CD4-positive, alpha-beta T cell treated with Interleukin-6 for 4 hours (primary cell): ENCODE data around the gene SHC2.
"Not testable (repeated sequence)": the region's sequence is repeated elsewhere in the genome, so short reads cannot be mapped to it uniquely, and the experiment has no call there.

Experiments
- DNase-seq: peaks from one replicate; pipeline ENCODE4 v3.0.0-alpha.2; 2020; ENCODE audit warnings: mixed read lengths

The SHC2 gene

DNA sequence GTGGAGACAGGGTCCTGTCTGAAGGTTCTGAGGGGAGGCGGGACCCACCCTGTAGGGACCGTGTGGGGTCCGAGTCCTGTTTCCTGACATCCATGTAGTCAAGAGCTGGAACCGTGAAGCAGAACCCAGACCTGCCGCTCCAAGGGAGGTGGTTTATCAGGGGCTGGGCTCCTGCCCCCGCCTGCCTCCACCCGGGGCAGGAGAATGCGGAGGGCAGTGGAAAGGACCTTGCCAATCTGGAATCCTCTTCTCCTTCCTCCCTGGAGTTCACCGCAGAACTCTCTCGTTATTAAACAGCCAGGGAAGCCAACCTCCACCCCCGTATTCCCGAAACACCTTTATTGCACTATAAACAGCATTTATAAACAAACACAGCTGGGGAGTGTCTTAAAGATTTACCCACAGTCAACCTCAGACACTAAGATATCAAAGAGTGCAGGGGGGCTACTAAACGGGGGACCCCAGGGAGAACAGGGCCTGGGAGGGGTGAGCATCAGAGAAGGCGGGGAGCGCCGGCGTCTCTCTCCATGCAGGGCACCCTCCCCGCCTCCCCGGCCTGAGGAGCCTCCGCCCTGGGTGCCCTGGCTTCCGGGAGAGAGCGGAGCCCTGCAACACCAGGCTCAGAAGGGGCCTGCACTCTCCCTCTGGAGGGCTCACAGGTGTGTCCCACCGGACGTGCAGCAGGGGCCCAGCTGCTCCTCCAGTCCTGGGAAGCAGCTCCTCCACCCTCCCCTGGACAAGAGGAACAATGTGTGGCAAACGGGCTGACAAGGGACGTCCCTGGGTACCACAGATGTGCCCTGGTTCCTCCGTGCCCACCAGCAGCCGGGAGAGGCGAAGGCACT lies 55.5 kb downstream of the SHC2 start:
- DNase-seq: no peak

DNA sequence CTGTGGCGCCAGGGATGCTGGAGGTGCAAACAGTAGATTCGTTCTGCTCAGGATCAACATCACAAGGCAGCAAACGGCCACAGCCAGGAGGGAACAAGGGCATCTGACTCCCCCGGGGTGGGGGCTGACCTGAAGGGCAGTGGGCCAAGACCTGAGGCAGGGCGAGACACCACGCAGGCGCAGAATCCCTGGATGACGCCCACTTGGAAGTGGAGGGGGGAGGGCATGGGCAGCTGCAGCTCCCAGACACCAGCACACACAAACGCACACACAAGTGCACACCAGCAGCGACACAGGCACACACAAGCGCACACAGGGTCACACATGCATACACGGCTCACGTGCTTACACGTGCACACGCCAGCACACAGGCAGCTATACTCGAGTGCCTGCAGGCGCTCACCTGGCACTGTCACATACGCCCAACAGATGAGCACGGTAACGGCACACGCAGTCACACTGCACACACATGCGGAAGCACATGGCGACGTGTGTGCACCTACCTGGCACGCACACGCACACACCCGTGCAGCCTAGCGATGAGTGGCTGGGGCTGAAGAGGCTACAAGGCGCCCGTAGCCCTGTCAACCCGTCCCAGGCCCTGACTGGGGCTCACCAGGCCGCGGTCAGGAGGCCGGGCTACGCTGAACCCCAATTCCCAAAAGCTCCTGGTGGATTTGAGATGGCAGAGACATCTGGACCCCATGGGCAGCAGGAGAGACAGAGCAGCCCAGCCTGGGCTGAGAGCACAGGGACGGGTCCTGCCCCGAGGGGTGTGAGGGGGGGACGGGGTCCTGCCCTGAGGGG lies 57.4 kb downstream of the SHC2 start:
- DNase-seq: no peak

DNA sequence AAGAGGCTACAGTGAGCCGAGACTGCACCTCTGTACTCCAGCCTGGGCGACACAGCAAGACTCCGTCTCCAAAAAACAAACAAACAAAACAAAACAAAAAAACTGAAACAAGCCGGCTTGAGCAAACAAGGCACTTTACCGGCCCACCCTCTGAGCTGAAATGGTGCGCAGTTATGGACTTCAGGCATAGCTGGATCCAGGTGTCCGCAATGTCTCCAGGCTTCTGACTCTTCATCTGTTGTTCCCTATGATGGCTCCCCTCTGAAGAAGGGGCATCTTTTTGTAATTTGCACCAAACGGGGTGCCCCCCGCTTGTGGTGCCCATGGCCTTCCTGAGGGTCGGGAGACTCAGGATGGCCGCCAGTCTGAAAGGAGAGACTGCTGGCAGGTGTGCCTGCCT lies 58.0 kb downstream of the SHC2 start:
- DNase-seq: no peak

DNA sequence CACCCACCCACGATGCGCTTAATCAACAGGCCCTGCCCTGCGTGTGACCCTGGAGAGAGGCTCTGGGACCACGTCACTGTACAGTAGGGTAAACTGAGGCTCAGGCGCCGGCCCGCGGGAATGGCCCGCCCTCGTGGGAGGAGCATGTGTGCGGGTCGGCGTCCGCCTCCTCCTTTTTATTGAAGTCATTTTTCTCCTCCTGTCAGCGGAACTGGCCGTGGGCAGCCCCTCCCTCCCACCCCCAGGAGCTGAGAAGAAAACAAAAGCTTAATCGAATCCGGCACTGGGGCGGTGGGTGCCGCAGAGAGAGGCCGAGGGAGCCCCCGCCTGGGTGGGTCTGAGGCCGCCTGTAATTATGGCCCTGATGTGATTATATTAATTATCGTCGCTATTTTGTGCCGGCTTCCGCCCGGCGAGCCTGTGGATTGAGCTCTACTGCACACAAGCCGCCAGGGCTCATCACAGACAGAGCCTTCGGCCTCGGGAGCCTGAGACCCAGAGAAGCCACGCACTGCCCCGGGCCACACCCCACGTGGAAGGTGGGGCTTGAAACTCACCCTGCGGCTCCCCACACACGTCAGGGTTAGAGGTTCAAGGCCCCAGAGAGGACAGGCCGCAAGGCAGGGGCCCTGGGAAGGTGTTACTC lies 58.8 kb downstream of the SHC2 start:
- no peak for DNase-seq

DNA sequence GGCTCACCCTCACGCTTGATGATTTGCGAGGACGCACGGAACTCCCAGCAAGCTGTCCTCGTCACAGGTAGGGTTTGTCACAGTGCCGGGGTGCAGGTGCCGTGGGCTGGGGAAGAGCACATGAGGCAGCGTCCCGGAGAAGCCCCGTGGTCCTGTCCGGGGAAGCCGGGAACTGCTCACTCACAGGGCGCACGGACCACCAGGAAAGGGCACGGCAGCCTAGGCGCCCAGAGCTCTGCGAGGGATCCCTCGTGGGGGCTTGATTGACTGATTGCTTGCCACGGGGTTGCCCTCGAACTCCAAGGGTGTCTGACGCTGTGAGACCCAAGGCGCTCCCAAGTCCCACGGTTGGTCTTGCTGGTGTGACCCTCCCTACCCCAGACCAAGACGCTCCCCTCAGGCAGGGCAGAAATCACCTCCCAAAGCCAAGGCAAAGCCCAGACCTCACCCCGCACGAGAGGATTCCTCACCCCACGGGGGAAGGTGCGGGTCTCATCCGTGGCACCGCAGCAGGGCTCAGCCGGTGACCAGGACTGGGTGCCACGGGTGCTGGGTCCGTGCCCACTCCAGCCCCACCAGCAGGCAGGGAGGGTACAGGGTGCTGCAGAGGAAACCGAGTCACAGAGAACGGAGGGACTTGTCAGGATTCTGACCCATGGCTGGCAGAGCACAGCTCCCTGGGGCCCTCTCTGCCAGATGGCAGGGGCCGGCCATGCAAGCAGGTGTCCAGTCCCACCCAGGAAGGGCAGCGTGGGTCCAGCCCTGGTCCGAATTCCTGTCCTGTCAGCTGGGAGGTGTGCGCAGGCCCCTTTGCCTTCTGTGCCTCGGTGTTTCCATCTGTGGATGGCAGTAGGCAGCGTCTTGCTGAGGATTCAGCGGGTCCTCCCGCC lies 59.6 kb downstream of the SHC2 start:
- DNase-seq: no peak

DNA sequence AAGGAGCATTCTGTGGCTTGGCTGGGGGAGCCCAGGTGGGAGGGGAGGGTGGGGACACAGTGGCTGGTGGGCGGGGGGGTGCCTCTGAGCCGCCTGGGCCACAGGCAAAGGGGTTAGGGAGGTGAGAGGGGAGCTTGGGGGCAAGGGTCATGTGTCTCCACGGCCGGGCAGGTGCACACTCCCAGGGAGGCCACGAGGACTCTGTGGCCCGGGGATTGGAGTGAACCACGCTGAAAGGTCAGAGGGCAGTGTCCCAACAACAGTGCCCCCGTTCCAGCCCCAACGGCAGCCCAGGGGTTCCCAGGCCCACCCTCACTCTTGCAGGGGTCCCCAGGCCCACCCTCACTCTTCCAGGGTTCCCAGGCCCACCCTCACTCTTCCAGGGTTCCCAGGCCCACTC lies 61.5 kb downstream of the SHC2 start:
- DNase-seq: no peak

DNA sequence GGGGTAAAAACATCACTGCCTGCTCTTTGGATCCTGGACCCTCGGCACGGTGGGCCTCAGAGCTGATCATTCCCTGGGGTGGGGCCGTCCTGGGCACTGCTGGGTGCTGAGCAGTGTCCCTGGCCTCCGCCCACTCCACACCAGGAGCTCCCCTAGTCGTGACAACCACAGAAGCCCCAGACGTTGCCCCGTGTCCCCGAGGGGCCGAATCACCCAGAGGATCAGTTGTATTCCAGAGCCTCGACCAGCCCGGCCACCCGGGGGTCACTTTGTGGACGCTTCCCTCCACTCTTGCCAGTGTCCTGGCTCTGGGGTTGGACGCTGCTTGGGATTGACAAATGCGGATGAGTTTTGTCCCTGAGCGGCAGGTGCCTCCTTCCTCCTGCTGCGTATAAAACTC lies 62.1 kb downstream of the SHC2 start:
- DNase-seq: no peak

DNA sequence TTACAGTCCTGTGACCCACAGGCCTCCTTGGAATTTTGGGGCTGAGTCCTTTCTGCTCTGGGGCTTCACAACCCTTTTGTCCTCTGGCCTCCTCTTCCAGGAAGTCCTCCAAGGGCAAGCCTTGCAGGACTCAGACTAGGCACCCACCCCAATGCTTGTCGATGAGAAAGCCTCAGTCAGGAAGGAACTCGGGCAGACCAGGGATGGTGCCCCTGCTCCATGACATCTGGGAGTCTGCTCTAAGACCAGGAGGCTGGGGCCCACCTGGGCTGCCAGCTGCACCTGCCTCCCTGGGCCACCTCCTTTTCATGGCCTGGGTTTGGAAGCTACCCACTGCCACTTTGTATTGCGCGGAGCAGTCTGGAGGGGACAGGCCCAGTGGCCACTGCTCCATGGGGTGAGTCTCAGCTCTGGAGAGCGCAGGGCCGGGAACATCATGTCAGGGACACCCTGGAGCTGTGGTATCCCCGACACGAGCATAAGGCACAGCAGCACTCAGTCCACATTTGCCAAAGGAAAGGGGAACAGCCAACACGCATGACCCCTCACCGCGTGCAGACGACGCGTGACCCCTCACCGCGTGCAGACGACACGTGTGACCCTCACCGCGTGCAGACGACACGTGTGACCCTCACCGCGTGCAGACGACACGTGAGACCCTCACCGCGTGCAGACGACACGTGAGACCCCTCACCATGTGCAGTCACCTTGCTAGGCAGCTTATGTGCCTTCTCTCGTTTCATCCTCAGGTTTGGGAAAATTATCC lies 62.7 kb downstream of the SHC2 start:
- no peak for DNase-seq

DNA sequence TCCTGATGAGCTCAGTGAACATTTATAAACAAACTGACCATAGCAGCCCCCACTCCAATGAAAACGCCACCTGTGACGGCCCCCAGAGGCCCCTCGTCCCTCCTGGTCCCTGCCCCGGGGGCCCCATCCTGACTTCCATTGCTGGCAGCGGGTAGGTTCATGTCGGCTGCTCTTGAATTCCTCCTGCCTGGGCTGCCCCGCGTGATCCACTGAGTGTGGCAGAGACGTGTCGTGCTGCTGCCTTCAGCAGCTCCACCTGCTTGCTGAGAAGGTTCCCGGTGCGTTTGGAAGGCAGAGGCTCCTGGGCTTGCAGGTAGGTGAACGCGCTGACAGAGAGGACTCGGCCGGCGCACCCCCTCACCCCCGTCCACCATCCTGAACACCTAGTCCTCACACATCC lies 63.5 kb downstream of the SHC2 start:
- DNase-seq: no peak

DNA sequence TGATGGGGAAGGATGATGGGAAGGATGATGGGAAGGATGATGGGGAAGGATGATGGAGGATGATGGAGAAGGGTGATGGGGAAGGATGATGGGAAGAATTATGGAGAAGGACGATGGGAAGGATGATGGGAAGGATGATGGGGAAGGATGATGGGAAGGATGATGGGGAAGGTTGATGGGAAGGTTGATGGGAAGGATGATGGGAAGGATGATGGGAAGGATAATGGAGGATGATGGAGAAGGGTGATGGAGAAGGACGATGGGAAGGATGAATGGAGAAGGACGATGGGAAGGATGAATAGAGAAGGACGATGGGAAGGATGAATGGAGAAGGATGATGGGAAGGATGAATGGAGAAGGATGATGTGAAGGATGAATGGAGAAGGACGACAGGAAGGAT lies 65.4 kb downstream of the SHC2 start:
- no peak for DNase-seq

DNA sequence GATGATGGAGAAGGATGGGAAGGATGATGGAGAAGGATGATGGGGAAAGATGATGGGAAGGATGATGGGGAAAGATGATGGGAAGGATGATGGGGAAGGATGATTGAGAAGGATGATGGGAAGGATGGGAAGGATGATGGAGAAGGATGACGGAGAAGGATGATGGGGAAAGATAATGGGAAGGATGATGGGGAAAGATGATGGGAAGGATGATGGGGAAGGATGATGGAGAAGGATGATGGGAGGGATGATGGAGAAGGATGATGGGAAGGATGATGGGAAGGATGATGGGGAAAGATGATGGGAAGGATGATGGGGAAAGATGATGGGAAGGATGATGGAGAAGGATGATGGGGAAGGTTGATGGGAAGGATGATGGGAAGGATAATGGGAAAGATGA lies 66.0 kb downstream of the SHC2 start:
- not testable (repeated sequence) for DNase-seq

DNA sequence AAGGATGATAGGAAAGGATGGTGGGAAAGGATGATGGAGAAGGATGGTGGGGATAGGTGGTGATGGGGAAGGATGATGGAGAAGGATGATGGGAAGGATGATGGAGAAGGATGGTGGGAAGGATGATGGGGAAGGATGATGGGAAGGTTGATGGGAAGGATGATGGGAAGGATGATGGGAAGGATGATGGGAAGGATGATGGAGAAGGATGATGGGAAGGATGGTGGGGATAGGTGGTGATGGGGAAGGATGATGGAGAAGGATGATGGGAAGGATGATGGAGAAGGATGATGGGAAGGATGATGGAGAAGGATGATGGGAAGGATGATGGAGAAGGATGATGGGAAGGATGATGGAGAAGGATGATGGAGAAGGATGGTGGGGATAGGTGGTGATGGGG lies 67.3 kb downstream of the SHC2 start:
- DNase-seq: not testable (repeated sequence)

DNA sequence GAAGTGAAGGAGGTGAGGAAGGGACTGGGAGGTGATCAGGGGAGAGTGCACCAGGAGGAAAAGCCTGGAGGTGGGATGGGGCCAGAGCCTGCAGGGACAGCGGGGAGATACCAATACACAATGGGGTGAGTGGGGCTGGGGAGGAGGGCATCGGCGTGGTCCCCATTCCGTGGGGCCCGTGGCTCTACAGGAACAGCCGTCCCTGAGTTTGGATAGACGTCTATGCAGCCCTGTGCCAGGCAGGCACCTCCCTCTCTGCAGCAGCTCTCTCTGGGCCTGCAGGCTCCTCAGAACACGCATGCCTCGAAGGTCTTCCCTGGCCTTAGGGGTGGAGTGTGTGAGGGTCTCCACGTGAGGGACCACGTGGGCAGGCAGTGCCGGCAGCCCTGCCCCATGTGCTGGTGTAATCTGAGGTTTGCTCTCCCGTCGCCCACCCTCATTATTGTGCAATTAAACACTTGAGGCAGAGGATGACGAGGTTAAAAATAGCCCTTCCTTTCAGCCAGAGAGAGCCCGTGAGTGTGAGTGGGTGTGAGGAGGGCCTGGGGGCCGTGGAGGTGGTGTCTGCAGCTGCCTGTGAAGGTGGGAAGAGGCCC lies 68.4 kb downstream of the SHC2 start:
- DNase-seq: no peak

DNA sequence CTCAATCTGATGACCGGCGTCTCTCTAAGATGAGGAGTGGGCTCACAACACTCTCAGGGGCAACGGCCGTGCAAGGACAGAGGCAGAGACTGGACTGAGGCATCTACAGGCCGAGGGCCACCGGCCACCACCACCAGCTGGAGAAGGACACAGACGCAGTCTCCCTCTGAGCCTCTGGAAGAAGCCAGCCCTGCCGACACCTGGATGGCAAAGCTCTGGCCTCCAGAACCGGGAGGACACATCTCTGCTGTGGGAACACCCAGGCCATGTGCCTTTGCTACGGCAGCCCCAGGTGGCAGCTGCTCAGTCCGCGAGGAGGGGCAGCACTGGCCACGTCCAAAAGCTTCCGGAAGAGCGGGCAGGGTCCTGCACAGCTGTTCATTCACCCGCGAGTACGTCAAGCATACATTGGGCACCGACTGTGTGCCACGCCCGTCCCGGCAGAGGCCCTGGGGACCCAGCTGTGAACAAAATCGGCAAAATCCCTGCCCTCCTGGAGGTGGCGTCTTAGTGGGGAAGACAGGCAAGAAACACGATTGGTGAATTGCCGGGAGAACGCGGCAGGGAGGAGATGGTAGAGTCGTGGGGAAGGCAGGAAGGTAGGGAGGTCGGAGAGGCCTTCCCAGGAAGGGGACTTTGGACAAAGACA lies 69.0 kb downstream of the SHC2 start:
- no peak for DNase-seq

DNA sequence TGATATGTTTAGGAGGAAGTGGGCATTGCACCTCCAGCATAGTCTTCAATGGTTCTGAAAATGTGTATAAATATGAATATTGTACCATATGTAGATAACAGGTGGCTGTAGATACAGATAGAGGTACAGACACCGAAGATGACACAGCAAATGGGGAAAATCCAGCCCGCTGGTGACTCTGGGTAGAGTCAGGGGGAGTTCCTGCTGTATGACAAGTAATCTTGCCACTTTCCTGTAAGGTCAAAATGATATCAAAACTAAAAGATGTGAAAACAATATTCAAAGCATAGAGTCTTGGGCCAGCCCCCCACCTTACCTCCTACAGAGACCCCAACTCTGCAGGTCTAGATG lies 69.7 kb downstream of the SHC2 start:
- DNase-seq: no peak

DNA sequence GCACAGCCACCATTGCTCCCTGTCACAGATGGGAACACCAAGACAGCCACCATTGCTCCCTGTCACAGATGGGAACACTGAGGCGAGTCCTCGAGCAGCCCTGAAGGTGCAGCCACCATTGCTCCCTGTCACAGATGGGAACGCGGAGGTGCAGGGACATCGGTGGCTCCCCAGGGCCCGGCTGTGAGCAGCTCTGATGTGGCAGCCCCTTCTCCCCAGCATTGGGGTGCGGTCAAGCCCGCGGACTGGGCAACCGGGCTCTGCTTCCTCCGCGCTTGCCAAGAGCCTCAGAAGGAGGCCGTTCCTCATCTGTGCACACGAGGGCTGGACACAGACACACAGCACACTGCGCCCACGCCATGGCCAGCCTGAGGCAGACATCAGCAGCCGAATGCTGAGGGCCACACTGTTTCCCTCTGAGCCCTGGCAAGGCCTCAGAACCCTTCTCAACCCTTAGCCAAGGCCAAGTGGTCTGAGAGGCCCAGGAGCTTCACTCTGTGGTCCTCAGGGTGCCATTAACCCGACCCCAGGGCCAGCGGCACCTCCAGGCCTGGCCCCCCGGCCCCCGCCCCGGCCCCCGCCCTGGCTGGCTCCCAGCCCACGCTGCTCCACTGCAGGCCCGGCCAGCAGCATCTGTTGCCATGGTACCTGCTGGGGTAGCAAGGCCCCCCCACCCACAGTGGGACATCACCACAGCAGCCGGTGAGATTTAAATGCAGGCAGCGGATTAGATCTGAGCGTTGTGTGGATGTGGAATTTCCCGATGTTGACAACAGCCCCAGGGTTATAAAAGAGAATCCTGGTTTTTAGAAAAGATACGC lies 70.2 kb downstream of the SHC2 start:
- DNase-seq: no peak

DNA sequence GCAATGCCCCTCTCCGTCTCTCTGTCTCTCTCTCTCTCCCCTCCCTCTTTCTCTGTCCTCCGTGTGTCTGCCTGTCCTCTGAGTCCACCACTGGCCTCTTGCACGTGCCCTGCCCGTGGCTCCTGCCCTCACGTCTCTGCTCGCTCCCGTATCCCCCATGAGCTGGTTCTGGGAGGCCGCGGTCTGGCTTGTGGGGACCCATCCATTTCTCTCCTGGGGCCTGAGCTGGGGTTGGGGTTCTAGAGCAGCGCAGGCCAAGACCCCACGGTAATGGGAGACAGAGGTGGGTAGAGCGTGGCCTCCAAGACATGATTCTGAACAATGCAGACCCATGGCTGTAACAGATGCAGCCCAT lies 70.9 kb downstream of the SHC2 start:
- no peak for DNase-seq

DNA sequence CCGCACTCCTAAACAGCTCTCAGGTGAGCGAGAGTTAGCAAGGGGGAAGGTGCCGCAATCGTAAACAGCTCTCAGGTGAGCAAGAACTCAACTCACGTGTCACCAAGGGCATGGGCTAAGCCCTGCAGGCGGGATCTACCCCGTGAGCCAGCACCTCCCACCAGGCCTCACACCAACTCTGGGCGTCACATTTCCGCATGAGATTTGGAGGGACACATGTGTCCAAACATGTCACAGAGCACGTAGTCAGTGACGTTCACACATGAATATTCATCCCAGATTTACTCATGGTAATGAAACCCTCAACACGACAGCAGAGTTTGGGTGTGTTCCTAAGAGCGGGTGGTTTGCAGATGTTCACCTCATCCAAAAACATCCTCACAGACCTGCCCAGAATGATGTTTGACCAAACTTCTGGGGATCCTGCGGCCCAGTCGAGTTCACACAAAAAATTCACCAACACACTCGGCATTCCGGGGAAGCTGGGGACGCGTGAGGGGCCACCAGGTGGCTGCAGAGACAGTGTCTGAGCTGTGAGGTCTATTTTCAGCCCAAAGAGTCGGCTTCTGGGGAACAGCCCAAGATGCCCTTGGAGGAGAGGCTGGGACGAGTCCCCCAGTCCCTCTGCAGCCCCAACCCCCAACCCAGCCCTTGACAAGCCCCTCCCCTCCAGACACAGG lies 71.4 kb downstream of the SHC2 start:
- no peak for DNase-seq

DNA sequence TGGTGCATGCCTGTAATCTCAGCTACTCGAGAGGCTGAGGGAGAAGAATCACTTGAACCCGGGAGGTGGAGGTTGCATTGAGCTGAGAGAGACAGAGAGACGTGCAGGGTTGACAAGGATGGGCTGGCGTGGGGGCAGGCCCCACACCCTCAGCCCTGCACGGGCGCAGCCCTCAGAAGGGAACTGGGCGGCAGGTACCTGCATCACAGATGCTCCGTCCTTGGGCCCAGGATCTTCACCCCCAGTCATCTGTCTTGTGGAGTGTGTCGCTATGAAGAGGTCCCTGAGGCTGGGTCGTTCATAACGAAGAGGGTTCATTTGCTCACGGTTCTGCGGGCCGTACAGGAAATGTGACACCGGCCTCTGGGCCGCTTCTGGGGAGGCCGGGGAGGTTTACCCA lies 72.1 kb downstream of the SHC2 start:
- DNase-seq: no peak

DNA sequence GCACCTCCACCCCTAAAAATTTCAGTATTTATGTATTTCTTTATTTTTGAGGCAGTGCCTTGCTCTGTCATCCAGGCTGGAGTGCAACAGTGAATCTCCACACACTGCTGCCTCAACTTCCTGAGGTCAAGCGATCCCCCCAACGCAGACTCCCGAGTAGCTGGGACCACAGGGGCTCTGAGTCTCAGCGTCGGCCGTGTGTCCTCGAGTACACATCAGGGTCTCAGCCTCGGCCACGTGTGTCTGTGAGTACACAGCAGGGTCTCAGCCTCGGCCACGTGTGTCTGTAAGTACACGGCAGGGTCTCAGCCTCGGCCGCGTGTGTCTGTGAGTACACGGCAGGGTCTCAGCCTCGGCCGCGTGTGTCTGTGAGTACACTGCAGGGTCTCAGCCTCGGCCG lies 73.1 kb downstream of the SHC2 start:
- DNase-seq: no peak
